ENCODE measurements around the gene KREMEN1. TPM values are rescaled to one million over a fixed set of nuclear protein-coding genes. Genes with fewer than 3 reads are reported as not detected.
A peak's percentile ranks its signal among the peaks of the same experiment; 100 is the strongest.

Gene KREMEN1
- total RNA-seq, 1 experiment from 2014 or later = 31.9 TPM

DNA sequence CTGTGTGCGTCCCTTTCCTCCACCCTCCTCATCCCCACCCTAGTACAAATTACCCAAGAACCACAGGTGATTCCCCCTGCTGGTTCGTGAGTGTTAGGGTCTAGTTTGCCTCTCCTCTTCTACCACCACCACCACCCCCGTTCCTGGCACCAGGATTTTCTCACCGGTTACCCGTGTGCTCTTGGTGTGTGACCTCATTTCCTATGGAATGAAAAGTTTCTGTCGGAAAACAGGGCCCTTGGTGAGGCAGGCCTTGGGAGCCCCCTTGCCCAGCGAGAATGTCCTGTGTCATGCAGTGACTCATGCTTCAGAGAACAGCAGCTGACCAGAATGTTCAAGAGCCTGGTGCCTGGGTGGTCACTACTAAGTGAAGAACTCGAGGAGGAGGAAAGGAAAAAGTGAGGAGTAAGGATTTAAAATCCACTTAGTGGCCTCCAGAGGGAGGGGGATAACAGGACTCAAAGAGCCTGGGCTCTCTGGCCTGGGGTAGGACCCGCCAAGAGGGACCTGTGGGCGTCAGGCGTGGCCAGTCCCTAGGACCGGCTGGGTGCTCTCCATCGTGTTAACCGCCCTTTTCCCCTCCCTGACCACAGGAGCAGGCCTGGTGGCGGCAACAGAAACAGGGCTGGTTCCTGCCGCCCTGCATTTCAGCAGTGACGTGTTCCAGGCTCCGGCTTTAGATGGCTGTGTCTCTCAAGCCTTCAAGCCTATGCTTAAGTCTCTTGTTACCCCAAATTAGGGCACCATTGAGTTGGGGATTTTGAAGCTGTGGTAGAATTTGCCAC is 41.4 kb upstream of the KREMEN1 start (continued):
- TF ChIP-seq, protein P1, sequence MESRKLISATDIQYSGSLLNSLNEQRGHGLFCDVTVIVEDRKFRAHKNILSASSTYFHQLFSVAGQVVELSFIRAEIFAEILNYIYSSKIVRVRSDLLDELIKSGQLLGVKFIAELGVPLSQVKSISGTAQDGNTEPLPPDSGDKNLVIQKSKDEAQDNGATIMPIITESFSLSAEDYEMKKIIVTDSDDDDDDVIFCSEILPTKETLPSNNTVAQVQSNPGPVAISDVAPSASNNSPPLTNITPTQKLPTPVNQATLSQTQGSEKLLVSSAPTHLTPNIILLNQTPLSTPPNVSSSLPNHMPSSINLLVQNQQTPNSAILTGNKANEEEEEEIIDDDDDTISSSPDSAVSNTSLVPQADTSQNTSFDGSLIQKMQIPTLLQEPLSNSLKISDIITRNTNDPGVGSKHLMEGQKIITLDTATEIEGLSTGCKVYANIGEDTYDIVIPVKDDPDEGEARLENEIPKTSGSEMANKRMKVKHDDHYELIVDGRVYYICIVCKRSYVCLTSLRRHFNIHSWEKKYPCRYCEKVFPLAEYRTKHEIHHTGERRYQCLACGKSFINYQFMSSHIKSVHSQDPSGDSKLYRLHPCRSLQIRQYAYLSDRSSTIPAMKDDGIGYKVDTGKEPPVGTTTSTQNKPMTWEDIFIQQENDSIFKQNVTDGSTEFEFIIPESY (IDR thresholded peaks at IDR 0.05; ENCODE audit: extremely low read depth, insufficient replicate concordance, low read length) = no peak
- TF ChIP-seq TCF7L2 (IDR thresholded peaks at IDR 0.05; ENCODE audit: borderline replicate concordance, extremely low read depth, insufficient read depth, insufficient read length) = peak; percentile 82
- TF ChIP-seq EGR1 (IDR thresholded peaks at IDR 0.05; ENCODE audit: low read depth) = peak; percentile 44
- TF ChIP-seq SP1 (IDR thresholded peaks at IDR 0.05; ENCODE audit: low read depth) = peak; percentile 83
- no peak for TF ChIP-seq ELF1 (IDR thresholded peaks at IDR 0.05; ENCODE audit: borderline replicate concordance, low read depth)

GRCh38 chr22:29032014-29032475 is 40.8 kb upstream of the KREMEN1 start:
- intact Hi-C loops (cut with micrococcal nuclease) = no loop called here
- POLR2A ChIA-PET = interaction anchor here (1.6 to 2.5 kb wide), 2 partner anchors 114 to 232 kb away, joined by 6 to 16 read pairs; partner anchors contain the start of gene XBP1

More at GRCh38 chr22:29032014-29032475, 40.8 kb upstream of the KREMEN1 start:
- no peaks in the 10 kb centered on the region for H3K27me3 ChIP-seq (ENCODE audit: insufficient read depth, low read length)
- H3K4me3 ChIP-seq (replicated peaks in 1 of 2; ENCODE audit: low read depth in 1 of 2, low read length in 2 of 2) = peak overlapping the region; percentile 45 to 57
- H3K9me2 ChIP-seq (ENCODE audit: insufficient read depth) = no peaks in the 10 kb centered on the region
- ChIA-PET CTCF (interaction anchor here (1.0 to 2.0 kb wide), 3 partner anchors 8 to 176 kb away, joined by 4 to 26 read pairs (median 7); no protein-coding TSS in a partner anchor), RAD21 (ENCODE audit: low non-redundant PET in 1 of 2, low total read pairs in 2 of 2, uncharacterized antibody in 2 of 2, unreplicated experiment in 2 of 2) (interaction anchor here (0.9 to 2.0 kb wide), 4 partner anchors 8 to 149 kb away, joined by 3 to 7 read pairs (median 4); partner anchors contain the start of gene ZNRF3 (in 1 of the 2))
- ATAC-seq = peak; percentile 17
- peak overlapping the region; percentile 97 for H3K27ac ChIP-seq (ENCODE audit: low read depth, low read length)
- no peaks in the 10 kb centered on the region for H4K20me1 ChIP-seq (ENCODE audit: insufficient read depth)
- H3K9me3 ChIP-seq (ENCODE audit: control insufficient read depth in 1 of 2, insufficient read depth in 1 of 2, low read depth in 1 of 2, low read length in 2 of 2) = no peaks in the 10 kb centered on the region
- H3K79me2 ChIP-seq (ENCODE audit: insufficient read depth, low read length) = peaks cover 15% of the 10 kb centered on the region; the same call in 1 of the 2 replicates
- peak overlapping the region; percentile 68 for H3K9ac ChIP-seq (ENCODE audit: low read length)
- BruUV-seq (replicated peaks) = no TSS peak
- TF ChIP-seq SRF (IDR thresholded peaks at IDR 0.05; ENCODE audit: low read depth) = no peak
- no peak for TF ChIP-seq CEBPB (IDR thresholded peaks at IDR 0.05; ENCODE audit: low read depth)
- TF ChIP-seq ELF1 (IDR thresholded peaks at IDR 0.05; ENCODE audit: borderline replicate concordance, low read depth) = no peak
- peak; percentile 51 for TF ChIP-seq TCF7L2 (IDR thresholded peaks at IDR 0.05; ENCODE audit: borderline replicate concordance, extremely low read depth, insufficient read depth, insufficient read length)
- 0 out of 6 replicates have a peak, but pooled peaks of 1 of the 3 experiments have one; percentile 3 for TF ChIP-seq CTCF (IDR thresholded peaks at IDR 0.05 in 2 of 3, conservative IDR thresholded peaks at IDR 0.05 in 1 of 3; ENCODE audit: borderline replicate concordance in 1 of 3, insufficient read depth in 1 of 3, low read depth in 2 of 3, low read length in 2 of 3)
- TF ChIP-seq SIN3A (IDR thresholded peaks at IDR 0.05; ENCODE audit: low read depth) = no peak
- no peak for TF ChIP-seq POLR2A (IDR thresholded peaks at IDR 0.05; ENCODE audit: borderline replicate concordance, extremely low read depth, insufficient read depth, insufficient read length)
- TF ChIP-seq ZFX (IDR thresholded peaks at IDR 0.05) = 0 out of 2 replicates have a peak, but pooled peaks have one; percentile 0
- H3K4me1 ChIP-seq (ENCODE audit: control insufficient read depth in 1 of 2, insufficient read depth in 2 of 2, low read length in 2 of 2) = peaks cover 52 to 67% of the 10 kb centered on the region in 2 experiments
- peak overlapping the region; percentile 80 for H3K4me2 ChIP-seq (ENCODE audit: low read length)
- no peak for DNase-seq (ENCODE audit: low read depth, low spot score)
- no peak overlapping the region for H2AFZ ChIP-seq (ENCODE audit: low read depth, low read length, poor library complexity, severe bottlenecking)
- H3K36me3 ChIP-seq (ENCODE audit: control insufficient read depth in 1 of 2, insufficient read depth in 2 of 2, low read length in 2 of 2) = no peaks in the 10 kb centered on the region
